H9 (cell line): ENCODE data around the gene KLHDC10. TPM values are rescaled to one million over a fixed set of nuclear protein-coding genes. Genes with fewer than 3 reads are reported as not detected.

Experiments used
- DNase-seq: peaks from one replicate; pipeline ENCODE4 v3.0.0-alpha.2; 2017
- H2AFZ ChIP-seq: one replicate; pipeline ENCODE4 v1.6.1; 2013; ENCODE audit warnings: mild to moderate bottlenecking, low read length, control low read depth, moderate library complexity
- H2AK5ac ChIP-seq: 2 replicates; pipeline ENCODE4 v1.6.1; 2013; ENCODE audit warnings: low read length, control low read depth, mixed read lengths; ENCODE audit not compliant: insufficient read length
- H2BK120ac ChIP-seq: one replicate; pipeline ENCODE4 v1.6.1; 2013; ENCODE audit warnings: low read depth, mild to moderate bottlenecking, low read length, control low read depth, inconsistent platforms; ENCODE audit not compliant: poor library complexity, severe bottlenecking
- H2BK12ac ChIP-seq: 2 replicates; pipeline ENCODE4 v1.6.1; 2013; ENCODE audit warnings: low read length, control low read depth, mixed read lengths, low read depth; ENCODE audit not compliant: insufficient read length
- H2BK15ac ChIP-seq: 2 replicates; pipeline ENCODE4 v1.6.1; 2013; ENCODE audit warnings: low read depth, low read length, control low read depth
- H2BK20ac ChIP-seq: one replicate; pipeline ENCODE4 v1.6.1; 2013; ENCODE audit warnings: low read depth, mild to moderate bottlenecking, low read length, control low read depth, inconsistent platforms; ENCODE audit not compliant: poor library complexity, severe bottlenecking
- H2BK5ac ChIP-seq: 2 replicates; pipeline ENCODE4 v1.6.1; 2013; ENCODE audit warnings: low read length, control low read depth, mixed read lengths; ENCODE audit not compliant: insufficient read length
- H3K14ac ChIP-seq: 2 replicates; pipeline ENCODE4 v1.6.1; 2013; ENCODE audit warnings: low read length, control low read depth; ENCODE audit not compliant: insufficient read depth
- H3K18ac ChIP-seq: 2 replicates; pipeline ENCODE4 v1.6.1; 2013; ENCODE audit warnings: low read depth, mild to moderate bottlenecking, mixed read lengths, low read length, control low read depth; ENCODE audit not compliant: insufficient read length
- H3K23ac ChIP-seq: 2 replicates; pipeline ENCODE4 v1.6.1; 2013; ENCODE audit warnings: low read length, control low read depth, mixed read lengths, low read depth; ENCODE audit not compliant: insufficient read length
- H3K23me2 ChIP-seq: 2 replicates; pipeline ENCODE4 v1.6.1; 2013; ENCODE audit warnings: low read depth, mild to moderate bottlenecking, mixed read lengths, low read length, control low read depth; ENCODE audit not compliant: insufficient read length, poor library complexity, severe bottlenecking
- H3K27ac ChIP-seq: 2 replicates; pipeline ENCODE4 v1.5.1; 2013; ENCODE audit warnings: low read length, control low read depth, mixed read lengths, low read depth; ENCODE audit not compliant: insufficient read length
- H3K27me3 ChIP-seq: 2 replicates; pipeline ENCODE4 v1.6.1; 2013; ENCODE audit warnings: low read length, control low read depth, inconsistent platforms; ENCODE audit not compliant: insufficient read depth
- H3K4ac ChIP-seq: 2 replicates; pipeline ENCODE4 v1.6.1; 2013; ENCODE audit warnings: low read depth, mild to moderate bottlenecking, control low read depth, inconsistent platforms, low read length, moderate library complexity
- H3K4me1 ChIP-seq: 2 replicates; pipeline ENCODE4 v1.6.1; 2013; ENCODE audit warnings: low read length, control low read depth, inconsistent platforms; ENCODE audit not compliant: insufficient read depth
- H3K4me2 ChIP-seq: 2 replicates; pipeline ENCODE4 v1.6.1; 2013; ENCODE audit warnings: low read length, control low read depth, mixed read lengths; ENCODE audit not compliant: insufficient read length, insufficient read depth
- H3K56ac ChIP-seq: 2 replicates; pipeline ENCODE4 v1.6.1; 2013; ENCODE audit warnings: low read depth, mild to moderate bottlenecking, mixed read lengths, low read length, control low read depth; ENCODE audit not compliant: insufficient read length
- H3K79me1 ChIP-seq: 2 replicates; pipeline ENCODE4 v1.6.1; 2013; ENCODE audit warnings: low read depth, mild to moderate bottlenecking, moderate library complexity, low read length, control low read depth, inconsistent platforms; ENCODE audit not compliant: insufficient read depth, poor library complexity, severe bottlenecking
- H3K79me2 ChIP-seq: 2 replicates; pipeline ENCODE4 v1.6.1; 2013; ENCODE audit warnings: low read length, control low read depth, inconsistent platforms; ENCODE audit not compliant: insufficient read depth
- H3K9ac ChIP-seq: 2 replicates; pipeline ENCODE4 v1.6.1; 2013; ENCODE audit warnings: low read length, control low read depth, mixed read lengths; ENCODE audit not compliant: insufficient read length; ENCODE audit errors: extremely low read depth
- H3K9me3 ChIP-seq: one replicate; pipeline ENCODE4 v1.6.1; 2013; ENCODE audit warnings: low read depth, low read length, inconsistent platforms; ENCODE audit not compliant: control insufficient read depth
- H3T11ph ChIP-seq: one replicate; pipeline ENCODE4 v1.6.1; 2013; ENCODE audit warnings: mild to moderate bottlenecking, low read length, control low read depth, inconsistent platforms
- H4K20me1 ChIP-seq: one replicate; pipeline ENCODE4 v1.6.1; 2013; ENCODE audit not compliant: control insufficient read depth, insufficient read length, insufficient read depth
- H4K5ac ChIP-seq: 2 replicates; pipeline ENCODE4 v1.6.1; 2013; ENCODE audit warnings: low read depth, mild to moderate bottlenecking, mixed read lengths, low read length, control low read depth; ENCODE audit not compliant: insufficient read length
- H4K8ac ChIP-seq: replicated peaks from 2 replicates; pipeline ENCODE4 v1.6.1; 2013; ENCODE audit warnings: low read length, control low read depth, mixed read lengths, low read depth; ENCODE audit not compliant: insufficient read length
- H4K91ac ChIP-seq: 2 replicates; pipeline ENCODE4 v1.6.1; 2013; ENCODE audit warnings: low read depth, mild to moderate bottlenecking, moderate library complexity, mixed read lengths, low read length, control low read depth; ENCODE audit not compliant: insufficient read length
- H3K27ac Mint-ChIP-seq, 3 experiments: 2 replicates in 2 of 3; 3 replicates in 1 of 3; pipeline ENCODE4 v1.8.0; 2020 to 2021; ENCODE audit warnings: mixed read lengths in 3 of 3, mild to moderate bottlenecking in 1 of 3, moderate library complexity in 1 of 3
- H3K27me3 Mint-ChIP-seq: 2 replicates; pipeline ENCODE4 v1.8.0; 2021; ENCODE audit warnings: low read depth, mild to moderate bottlenecking, moderate library complexity, mixed read lengths
- H3K36me3 Mint-ChIP-seq, 3 experiments: 2 replicates in 2 of 3; 3 replicates in 1 of 3; pipeline ENCODE4 v1.8.0; 2020 to 2021; ENCODE audit warnings: low read depth in 3 of 3, mixed read lengths in 3 of 3; ENCODE audit not compliant: insufficient read depth in 1 of 3
- H3K4me1 Mint-ChIP-seq, 2 experiments: 2 replicates each; pipeline ENCODE4 v1.8.0; 2020; ENCODE audit warnings: mixed read lengths in 2 of 2
- H3K4me3 Mint-ChIP-seq, 2 experiments: 2 replicates in 1 of 2; 3 replicates in 1 of 2; pipeline ENCODE4 v1.8.0; 2020 to 2021; ENCODE audit warnings: mild to moderate bottlenecking in 2 of 2, mixed read lengths in 2 of 2, moderate library complexity in 1 of 2
- H3K9me3 Mint-ChIP-seq, 2 experiments: 2 replicates in 1 of 2; 3 replicates in 1 of 2; pipeline ENCODE4 v1.8.0; 2020; ENCODE audit warnings: mild to moderate bottlenecking in 2 of 2, mixed read lengths in 2 of 2, moderate library complexity in 1 of 2
- CTCF ChIP-seq: fragments of 200-600 bp; sonication (generic); conservative IDR thresholded peaks from 3 replicates; pipeline ENCODE4 v1.8.0; 2021; ENCODE audit warnings: antibody characterized with exemption, mild to moderate bottlenecking
- WGBS: extraction: QIAGEN DNeasy Blood & Tissue Kit; methylation state at CpG from one replicate; pipeline ENCODE4 v1.1.7; 2013; ENCODE audit warnings: missing lambda C conversion rate, low lambda C conversion rate, mixed read lengths; ENCODE audit not compliant: insufficient read length; ENCODE audit errors: extremely low coverage; 5-methylcytosine and 5-hydroxymethylcytosine counted together
- total RNA-seq: library from RNA; stranded (reverse); gene quantifications from 2 replicates; pipeline ENCODE4 v1.2.1, GENCODE V29; 2021

KLHDC10 gene
- total RNA-seq, 1 experiment from 2014 or later: 17.3 TPM

DNA sequence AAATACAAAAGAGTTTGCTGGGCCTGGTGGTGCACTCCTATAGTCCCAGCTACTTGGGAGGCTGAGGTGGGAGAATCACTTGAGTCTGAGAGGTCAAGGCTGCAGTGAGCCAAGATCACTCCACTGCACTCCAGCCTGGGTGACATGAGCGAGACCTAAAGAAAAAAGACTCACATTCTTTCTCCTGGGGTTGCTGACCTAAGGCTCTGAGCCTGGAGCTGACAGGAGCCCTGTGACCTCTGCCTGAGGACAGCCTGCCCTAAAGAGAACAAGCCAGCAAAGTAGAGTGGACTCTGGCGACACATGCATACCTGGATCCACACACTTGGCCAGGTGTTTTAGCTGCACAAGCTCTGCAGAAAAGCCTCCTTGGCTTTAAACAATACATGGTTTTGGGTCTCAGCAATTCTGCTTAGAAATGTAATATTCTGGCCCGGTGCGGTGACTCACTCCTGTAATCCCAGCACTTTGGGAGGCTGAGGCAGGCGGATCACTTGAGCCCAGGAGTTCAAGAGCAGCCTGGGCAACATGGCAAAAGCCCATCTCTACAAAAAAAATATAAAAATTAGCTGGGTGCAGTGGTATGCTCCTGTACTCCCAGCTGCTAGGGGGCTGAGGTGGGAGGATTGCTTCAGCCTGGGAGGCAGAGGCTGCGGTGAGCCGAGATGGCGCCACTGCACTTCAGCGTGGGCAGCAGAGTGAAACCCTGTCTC is 76.5 kb downstream of the KLHDC10 start:
- Histone ChIP-seq H3K9ac (no peak overlapping the region), H3K27ac (no peak overlapping the region), H3K79me2 (no peaks in the 10 kb centered on the region), H3K4me1 (no peaks in the 10 kb centered on the region), H3K23ac (no peak overlapping the region), H2AFZ (no peak overlapping the region), H4K20me1 (no peaks in the 10 kb centered on the region), H2BK120ac (no peak overlapping the region), H3K79me1 (no peaks in the 10 kb centered on the region), H2BK20ac (no peak overlapping the region), H4K5ac (no peak overlapping the region), H3K4ac (no peak overlapping the region), H3T11ph (no peak overlapping the region), H3K4me2 (no peak overlapping the region), H3K56ac (no peak overlapping the region), H3K9me3 (no peaks in the 10 kb centered on the region), H2AK5ac (no peak overlapping the region), H3K18ac (no peak overlapping the region), H2BK5ac (no peak overlapping the region), H2BK15ac (no peak overlapping the region), H3K27me3 (no peaks in the 10 kb centered on the region), H3K14ac (no peak overlapping the region), H3K23me2 (no peaks in the 10 kb centered on the region), H4K8ac (no peak overlapping the region), H4K91ac (no peak overlapping the region), H2BK12ac (no peak overlapping the region)
- Mint-ChIP-seq H3K27me3 (peaks cover 9% of the 10 kb centered on the region), H3K9me3 (no peaks in the 10 kb centered on the region), H3K27ac (no peak overlapping the region; a peak in 1 of 7 replicates), H3K4me3 (no peak overlapping the region; a peak in 1 of 5 replicates), H3K36me3 (no peaks in the 10 kb centered on the region), H3K4me1 (peaks cover 15 to 17% of the 10 kb centered on the region in 2 experiments)
- DNase-seq: no peak
- no peak for TF ChIP-seq CTCF
- no CpG with 5 or more reads among the region's 9 CpGs for WGBS
